Measurements from ENCODE around the gene ZBTB21.

Gene ZBTB21

GRCh38 chr21:41979335-41979734, 30.8 kb downstream of the ZBTB21 start:
- Histone ChIP-seq H3K9me3 (ENCODE audit: insufficient read depth, low read length) (peaks cover 20% of the 10 kb centered on the region), H3K27me3 (ENCODE audit: insufficient read depth, insufficient read length) (no peaks in the 10 kb centered on the region), H3K9ac (ENCODE audit: insufficient read length, low read depth) (no peak overlapping the region), H3K36me3 (ENCODE audit: insufficient read depth, insufficient read length, low read length) (no peaks in the 10 kb centered on the region), H3K4me1 (ENCODE audit: insufficient read depth, insufficient read length) (no peaks in the 10 kb centered on the region), H3K4me3 (ENCODE audit: insufficient read length, low read depth) (no peak overlapping the region)
- no peak for DNase-seq (ENCODE audit: low read depth, low spot score)
- no peak for TF ChIP-seq ZNF274 (IDR thresholded peaks at IDR 0.05; ENCODE audit: low read depth, low read length)
- no peak for TF ChIP-seq SUZ12 (IDR thresholded peaks at IDR 0.05; ENCODE audit: extremely low read depth, insufficient read depth, insufficient read length)
- no peak for TF ChIP-seq YY1 (IDR thresholded peaks at IDR 0.05; ENCODE audit: insufficient read depth, insufficient read length)

- Histone ChIP-seq H3K36me3 (ENCODE audit: insufficient read depth, insufficient read length, low read length) (no peaks in the 10 kb centered on the region), H3K9me3 (ENCODE audit: insufficient read depth, low read length) (peaks cover 20% of the 10 kb centered on the region), H3K4me3 (ENCODE audit: insufficient read length, low read depth) (no peak overlapping the region), H3K27me3 (ENCODE audit: insufficient read depth, insufficient read length) (no peaks in the 10 kb centered on the region), H3K4me1 (ENCODE audit: insufficient read depth, insufficient read length) (peaks cover 3% of the 10 kb centered on the region), H3K9ac (ENCODE audit: insufficient read length, low read depth) (no peak overlapping the region)
- TF ChIP-seq SUZ12 (IDR thresholded peaks at IDR 0.05; ENCODE audit: extremely low read depth, insufficient read depth, insufficient read length) (no peak), ZNF274 (IDR thresholded peaks at IDR 0.05; ENCODE audit: low read depth, low read length) (no peak), YY1 (IDR thresholded peaks at IDR 0.05; ENCODE audit: insufficient read depth, insufficient read length) (no peak)
- no peak for DNase-seq (ENCODE audit: low read depth, low spot score)
These were observed 32.9 kb downstream of the ZBTB21 start for GRCh38 chr21:41977034-41977950.

GRCh38 chr21:41976611-41977010, 33.5 kb downstream of the ZBTB21 start:
- no peak for TF ChIP-seq YY1 (IDR thresholded peaks at IDR 0.05; ENCODE audit: insufficient read depth, insufficient read length)
- TF ChIP-seq ZNF274 (IDR thresholded peaks at IDR 0.05; ENCODE audit: low read depth, low read length), result no peak
- no peak for TF ChIP-seq SUZ12 (IDR thresholded peaks at IDR 0.05; ENCODE audit: extremely low read depth, insufficient read depth, insufficient read length)
- no peak for DNase-seq (ENCODE audit: low read depth, low spot score)
- no peak overlapping the region for H3K4me3 ChIP-seq (ENCODE audit: insufficient read length, low read depth)

GRCh38 chr21:41975391-41976272, 34.5 kb downstream of the ZBTB21 start:
- no peak for TF ChIP-seq ZNF274 (IDR thresholded peaks at IDR 0.05; ENCODE audit: low read depth, low read length)
- TF ChIP-seq YY1 (IDR thresholded peaks at IDR 0.05; ENCODE audit: insufficient read depth, insufficient read length), result no peak
- no peak for TF ChIP-seq SUZ12 (IDR thresholded peaks at IDR 0.05; ENCODE audit: extremely low read depth, insufficient read depth, insufficient read length)
- H3K36me3 ChIP-seq (ENCODE audit: insufficient read depth, insufficient read length, low read length), result no peaks in the 10 kb centered on the region
- no peak for DNase-seq (ENCODE audit: low read depth, low spot score)
- no peak overlapping the region for H3K4me3 ChIP-seq (ENCODE audit: insufficient read length, low read depth)
- no peaks in the 10 kb centered on the region for H3K27me3 ChIP-seq (ENCODE audit: insufficient read depth, insufficient read length)
- H3K4me1 ChIP-seq (ENCODE audit: insufficient read depth, insufficient read length), result peaks cover 3% of the 10 kb centered on the region
- H3K9ac ChIP-seq (ENCODE audit: insufficient read length, low read depth), result no peak overlapping the region
- peaks cover 20% of the 10 kb centered on the region for H3K9me3 ChIP-seq (ENCODE audit: insufficient read depth, low read length)

More at GRCh38 chr21:41976611-41977010, 33.5 kb downstream of the ZBTB21 start:
- no peaks in the 10 kb centered on the region for H3K36me3 ChIP-seq (ENCODE audit: insufficient read depth, insufficient read length, low read length)
- no peaks in the 10 kb centered on the region for H3K27me3 ChIP-seq (ENCODE audit: insufficient read depth, insufficient read length)
- no peak overlapping the region for H3K9ac ChIP-seq (ENCODE audit: insufficient read length, low read depth)
- peaks cover 20% of the 10 kb centered on the region for H3K9me3 ChIP-seq (ENCODE audit: insufficient read depth, low read length)
- H3K4me1 ChIP-seq (ENCODE audit: insufficient read depth, insufficient read length), result peaks cover 3% of the 10 kb centered on the region

GRCh38 chr21:41974752-41975053, 35.5 kb downstream of the ZBTB21 start:
- Histone ChIP-seq H3K4me1 (ENCODE audit: insufficient read depth, insufficient read length) (peaks cover 7% of the 10 kb centered on the region), H3K9me3 (ENCODE audit: insufficient read depth, low read length) (peaks cover 12% of the 10 kb centered on the region)
- TF ChIP-seq ZNF274 (IDR thresholded peaks at IDR 0.05; ENCODE audit: low read depth, low read length), result no peak
- TF ChIP-seq SUZ12 (IDR thresholded peaks at IDR 0.05; ENCODE audit: extremely low read depth, insufficient read depth, insufficient read length), result no peak
- no peak for TF ChIP-seq YY1 (IDR thresholded peaks at IDR 0.05; ENCODE audit: insufficient read depth, insufficient read length)

GRCh38 chr21:41973861-41974751, 36.1 kb downstream of the ZBTB21 start:
- Histone ChIP-seq H3K27me3 (ENCODE audit: insufficient read depth, insufficient read length) (no peaks in the 10 kb centered on the region), H3K9ac (ENCODE audit: insufficient read length, low read depth) (no peak overlapping the region), H3K4me3 (ENCODE audit: insufficient read length, low read depth) (no peak overlapping the region), H3K9me3 (ENCODE audit: insufficient read depth, low read length) (peaks cover 6% of the 10 kb centered on the region), H3K36me3 (ENCODE audit: insufficient read depth, insufficient read length, low read length) (no peaks in the 10 kb centered on the region), H3K4me1 (ENCODE audit: insufficient read depth, insufficient read length) (peaks cover 7% of the 10 kb centered on the region)
- TF ChIP-seq SUZ12 (IDR thresholded peaks at IDR 0.05; ENCODE audit: extremely low read depth, insufficient read depth, insufficient read length) (no peak), ZNF274 (IDR thresholded peaks at IDR 0.05; ENCODE audit: low read depth, low read length) (no peak), YY1 (IDR thresholded peaks at IDR 0.05; ENCODE audit: insufficient read depth, insufficient read length) (no peak)
- no peak for DNase-seq (ENCODE audit: low read depth, low spot score)

More at GRCh38 chr21:41974752-41975053, 35.5 kb downstream of the ZBTB21 start:
- no peak overlapping the region for H3K9ac ChIP-seq (ENCODE audit: insufficient read length, low read depth)
- no peak overlapping the region for H3K4me3 ChIP-seq (ENCODE audit: insufficient read length, low read depth)
- no peaks in the 10 kb centered on the region for H3K27me3 ChIP-seq (ENCODE audit: insufficient read depth, insufficient read length)
- DNase-seq (ENCODE audit: low read depth, low spot score), result no peak
- H3K36me3 ChIP-seq (ENCODE audit: insufficient read depth, insufficient read length, low read length), result no peaks in the 10 kb centered on the region
